Sigmoid colon (tissue), 4 donors: ENCODE data around the gene HMGCS1.

ENCODE experiments used
- CTCF ChIP-seq, 4 experiments: fragments of 450-650 bp in 3 of 4; fragments of 200-600 bp in 1 of 4; IDR thresholded peaks; one replicate each; pipeline ENCODE4 v1.5.1; 2016 to 2019; ENCODE audit warnings: antibody characterized with exemption in 4 of 4, mild to moderate bottlenecking in 3 of 4, moderate library complexity in 2 of 4
- POLR2A ChIP-seq, 2 donors: fragments of 450-650 bp; IDR thresholded peaks; one replicate each; pipeline ENCODE4 v1.6.1; 2016; ENCODE audit warnings: antibody characterized with exemption in 2 of 2, mild to moderate bottlenecking in 2 of 2, moderate library complexity in 2 of 2
- POLR2AphosphoS5 ChIP-seq, 4 donors: sonication (generic); formaldehyde crosslinking; IDR thresholded peaks; one replicate each; pipeline ENCODE4 v1.6.1; 2017; ENCODE audit warnings: antibody characterized with exemption in 4 of 4

DNA sequence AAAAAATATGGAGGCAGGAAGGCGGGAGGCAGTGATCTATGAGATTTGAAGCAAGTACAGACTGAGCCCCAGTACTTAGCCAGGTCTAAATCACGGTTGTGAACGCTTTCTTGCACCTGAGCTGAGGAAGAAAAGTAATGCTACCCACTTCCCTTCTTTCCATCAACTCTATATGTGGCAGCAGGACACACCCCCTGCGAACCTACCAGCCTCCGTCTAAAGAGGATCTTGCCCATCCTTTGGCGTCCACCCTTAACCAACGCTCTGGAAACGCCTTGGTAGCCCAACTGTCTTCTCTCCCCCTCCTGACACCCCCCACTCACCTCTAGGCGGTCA is 545 bp downstream of the HMGCS1 start:
- TF ChIP-seq POLR2A (IDR thresholded peaks at IDR 0.05) (no peak), POLR2AphosphoS5 (IDR thresholded peaks at IDR 0.05) (no peak), CTCF (IDR thresholded peaks at IDR 0.05) (no peak)
